HT1080 (cell line): Measurements from ENCODE around the gene NTNG2. TPM values are rescaled to one million over a fixed set of nuclear protein-coding genes. Genes with fewer than 3 reads are reported as not detected.

Source experiments
- DNase-seq: peaks from one replicate; pipeline ENCODE4 v3.0.0-alpha.2; 2015; ENCODE audit warnings: low read depth
- total RNA-seq: library from RNA; depleted of rRNA; stranded (reverse); fragments of >200 nt; shearing (Covaris generic); gene quantifications from 2 replicates; pipeline ENCODE4 v1.2.3, GENCODE V29; 2014; rRNA removed

Gene NTNG2
- total RNA-seq, 1 experiment from 2014 or later, result 2.6 TPM

DNA sequence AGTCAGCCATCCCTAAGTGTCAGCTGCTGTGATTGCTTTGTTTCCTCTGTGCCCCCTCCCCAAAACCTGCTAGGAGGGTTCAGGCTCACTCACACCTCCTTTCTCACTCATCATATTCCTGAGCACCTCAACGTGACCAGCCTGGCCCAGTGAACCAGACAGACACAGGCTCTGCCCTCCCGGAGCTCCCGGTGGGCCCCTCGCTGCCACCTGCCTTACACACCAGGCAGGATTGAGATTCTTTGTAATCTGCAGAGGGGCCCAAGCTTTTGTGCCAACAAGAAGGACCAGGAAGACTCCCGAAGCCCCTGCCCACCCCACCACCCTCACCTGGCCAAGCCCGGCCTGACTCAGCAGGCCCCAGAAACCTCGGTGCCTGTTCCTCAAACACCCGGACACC lies 87.8 kb downstream of the NTNG2 start:
- DNase-seq, result no peak

DNA sequence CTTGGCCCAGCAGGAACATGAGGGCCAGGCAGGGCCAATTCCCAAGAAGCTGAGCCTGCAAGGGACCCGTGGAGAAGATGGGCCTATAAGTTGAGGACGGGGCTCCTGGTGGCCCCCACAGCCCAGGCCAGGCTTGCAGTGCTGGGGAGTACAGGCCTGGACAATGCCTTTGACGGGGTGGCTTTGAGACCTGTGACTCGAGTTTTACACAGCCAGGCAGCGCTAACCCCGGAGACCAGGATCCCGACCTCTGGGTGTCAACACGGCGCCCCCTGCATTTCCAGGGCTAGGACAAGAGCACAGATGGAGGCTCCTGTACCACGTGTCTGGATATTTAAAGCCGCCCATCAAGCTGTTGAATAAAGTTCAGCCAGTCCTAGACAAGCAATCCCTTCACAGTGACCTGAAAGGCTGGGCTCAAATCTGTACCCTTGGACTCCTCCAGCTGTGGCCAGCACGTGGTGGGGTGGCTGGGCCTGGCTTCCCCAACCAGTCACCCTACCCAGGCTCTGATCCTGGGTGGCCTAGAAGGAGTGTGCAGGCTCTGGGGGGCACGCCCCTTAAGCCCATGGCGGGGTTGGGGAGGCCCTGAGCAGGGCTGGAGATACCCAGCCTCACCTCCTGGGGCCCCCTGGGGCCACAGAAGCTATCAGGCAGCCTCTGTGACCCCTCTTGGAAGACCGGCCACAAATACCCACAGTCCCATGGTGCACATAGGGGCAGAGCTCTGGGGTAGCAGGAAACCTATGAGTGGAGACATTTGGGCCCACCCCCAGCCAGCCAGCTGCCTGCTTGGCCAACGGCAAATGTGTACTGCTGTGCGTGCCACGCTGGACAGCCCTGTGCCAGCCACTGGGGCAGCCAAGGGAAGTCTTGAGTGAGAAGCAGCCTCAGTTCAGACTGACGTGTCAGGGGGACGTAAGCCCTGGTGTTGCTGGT lies 88.7 kb downstream of the NTNG2 start:
- no peak for DNase-seq

DNA sequence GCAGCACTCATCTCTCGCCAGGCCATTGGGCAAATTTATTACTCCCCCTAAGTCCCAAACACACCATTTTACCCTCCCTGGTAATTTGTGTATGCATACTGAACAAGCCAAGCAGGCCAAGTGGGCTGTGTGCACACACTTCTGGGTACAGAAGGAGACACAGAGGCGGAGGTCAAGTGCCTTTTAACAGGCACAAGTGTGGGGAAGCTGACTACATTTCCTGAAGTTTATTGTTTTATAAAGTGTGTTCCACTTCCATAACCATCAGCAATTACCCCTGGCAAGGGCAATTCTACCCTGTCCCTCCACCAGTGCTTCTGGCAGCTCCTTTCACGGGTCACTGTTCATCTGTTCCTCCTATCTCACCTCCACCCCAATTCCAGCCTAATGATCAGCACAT lies 99.0 kb downstream of the NTNG2 start:
- no peak for DNase-seq

DNA sequence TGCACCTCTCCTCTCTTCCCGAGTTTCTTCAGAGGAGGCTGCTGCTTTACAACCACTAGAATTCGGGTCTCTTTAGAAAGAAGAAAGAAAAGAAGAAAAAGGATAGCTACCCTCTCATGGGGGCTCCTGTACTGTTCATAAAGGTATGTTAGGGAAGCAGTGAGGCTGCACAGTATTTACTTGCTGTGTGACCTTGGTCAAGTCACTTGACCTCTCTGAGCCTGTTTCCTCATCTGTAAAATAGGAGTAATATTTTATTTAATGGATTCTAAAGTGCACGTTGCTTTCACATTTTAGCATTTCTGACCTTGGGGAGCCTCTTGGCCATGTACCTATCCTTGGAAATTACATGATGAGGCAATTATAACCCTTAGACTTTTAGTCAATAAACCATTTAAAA lies 104.2 kb downstream of the NTNG2 start:
- DNase-seq, result no peak

DNA sequence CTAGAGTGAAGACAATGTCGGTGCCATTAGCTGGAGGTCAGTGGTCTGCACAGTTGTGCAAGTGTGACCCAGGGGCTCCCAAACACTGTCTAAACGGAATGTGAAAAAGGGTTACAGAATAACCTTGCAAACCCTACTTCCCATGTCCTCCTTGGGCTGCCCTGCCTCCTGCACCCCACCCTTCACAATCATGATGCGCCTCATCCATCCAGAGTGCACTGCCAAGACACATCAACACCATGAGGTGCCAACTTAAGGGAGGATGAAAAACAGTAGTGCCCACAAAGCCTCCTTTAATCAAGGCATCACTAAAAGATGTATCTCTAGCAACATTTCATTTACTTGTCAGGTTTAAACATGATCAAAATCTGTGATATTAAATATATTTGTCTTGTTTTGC lies 105.8 kb downstream of the NTNG2 start:
- DNase-seq, result no peak

DNA sequence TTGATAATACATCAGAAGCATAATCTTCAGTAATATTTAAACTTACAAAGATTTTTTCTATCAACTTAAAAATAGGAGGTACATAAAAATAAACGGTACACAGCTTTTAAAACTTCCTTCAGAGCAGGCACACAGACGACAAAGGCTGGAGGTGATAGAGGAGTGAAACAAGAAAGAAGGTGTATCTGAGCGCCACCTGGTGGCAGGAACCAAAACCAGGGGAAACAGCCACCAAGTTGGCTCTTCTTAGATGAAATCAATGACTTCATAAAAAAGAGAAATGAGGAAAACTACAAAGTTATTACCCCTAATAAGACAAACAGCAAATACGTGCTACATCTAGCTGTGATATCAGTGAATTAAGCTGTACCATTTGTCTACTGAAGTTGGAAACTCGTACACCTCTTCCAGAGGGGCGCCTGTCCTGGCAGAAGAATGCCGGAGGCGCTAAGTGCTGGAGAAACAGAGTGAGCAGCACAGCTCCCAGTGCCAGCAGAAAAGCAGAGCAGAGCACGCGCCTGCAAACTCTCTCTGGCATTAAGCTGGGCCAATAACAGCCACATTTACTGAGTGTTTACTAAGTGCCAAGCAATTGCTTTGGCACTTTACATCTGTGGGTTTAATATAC lies 107.0 kb downstream of the NTNG2 start:
- peak; percentile 61 for DNase-seq

DNA sequence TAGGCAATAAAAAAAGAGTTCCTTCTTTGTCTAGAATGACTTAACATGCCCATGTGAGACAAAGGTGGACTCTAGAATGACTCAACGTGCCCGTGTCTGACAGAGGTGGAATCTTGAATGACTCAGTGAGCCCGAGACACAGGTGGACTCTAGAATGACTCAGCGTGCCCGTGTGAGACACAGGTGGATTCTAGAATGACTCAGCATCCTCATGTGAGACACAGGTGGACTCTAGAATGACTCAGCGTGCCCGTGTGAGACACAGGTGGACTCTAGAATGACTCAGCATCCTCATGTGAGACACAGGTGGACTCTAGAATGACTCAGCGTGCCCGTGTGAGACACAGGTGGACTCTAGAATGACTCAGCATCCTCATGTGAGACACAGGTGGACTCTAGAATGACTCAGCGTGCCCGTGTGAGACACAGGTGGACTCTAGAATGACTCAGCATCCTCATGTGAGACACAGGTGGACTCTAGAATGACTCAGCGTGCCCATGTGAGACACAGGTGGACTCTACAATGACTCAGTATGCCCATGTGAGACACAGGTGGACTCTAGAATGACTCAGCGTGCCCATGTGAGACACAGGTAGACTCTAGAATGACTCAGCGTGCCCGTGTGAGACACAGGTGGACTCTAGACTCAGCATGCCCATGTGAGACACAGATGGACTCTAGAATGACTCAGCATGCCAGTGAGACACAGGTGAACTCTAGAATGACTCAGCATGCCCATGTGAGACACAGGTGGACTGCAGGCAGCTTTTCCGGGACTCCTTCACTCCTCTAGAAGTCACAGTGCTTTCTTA lies 108.1 kb downstream of the NTNG2 start:
- peak; percentile 37 for DNase-seq

DNA sequence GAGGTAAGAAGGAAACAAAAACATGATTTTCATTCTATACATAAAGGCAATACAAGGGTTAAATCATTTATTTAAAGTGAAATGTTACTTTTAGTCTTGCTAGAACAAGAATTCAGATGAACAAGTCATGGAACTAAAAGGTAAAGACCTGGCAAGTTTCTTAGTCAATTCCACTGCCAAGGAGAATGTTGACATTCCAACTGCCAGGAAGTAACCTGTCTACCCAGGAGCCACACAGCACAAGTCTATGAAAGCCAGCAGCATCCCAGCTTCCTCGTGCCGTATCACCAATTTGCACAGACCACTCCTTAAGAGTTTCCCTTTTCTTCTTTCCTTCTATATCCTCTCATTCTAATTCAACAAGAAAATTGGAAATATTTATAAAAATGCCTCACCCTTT lies 113.0 kb downstream of the NTNG2 start:
- no peak for DNase-seq

DNA sequence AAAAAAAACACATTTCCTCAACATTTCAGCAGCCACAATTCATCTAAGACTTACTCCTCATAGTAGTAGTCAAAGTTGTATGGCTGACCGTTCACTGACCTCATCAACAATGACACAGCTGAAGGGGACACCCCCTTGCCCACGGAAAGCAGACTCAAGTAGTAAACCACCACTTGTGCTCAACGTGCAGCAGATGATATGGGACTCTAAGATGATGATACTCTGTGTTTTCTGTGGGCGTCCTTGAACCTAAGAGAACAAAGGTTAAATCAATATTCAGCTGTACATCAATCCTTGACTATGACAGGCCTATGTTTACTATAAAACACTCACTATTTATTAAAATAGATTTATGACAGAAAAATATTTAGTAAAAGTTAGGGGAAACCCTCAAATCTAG lies 121.3 kb downstream of the NTNG2 start:
- no peak for DNase-seq

DNA sequence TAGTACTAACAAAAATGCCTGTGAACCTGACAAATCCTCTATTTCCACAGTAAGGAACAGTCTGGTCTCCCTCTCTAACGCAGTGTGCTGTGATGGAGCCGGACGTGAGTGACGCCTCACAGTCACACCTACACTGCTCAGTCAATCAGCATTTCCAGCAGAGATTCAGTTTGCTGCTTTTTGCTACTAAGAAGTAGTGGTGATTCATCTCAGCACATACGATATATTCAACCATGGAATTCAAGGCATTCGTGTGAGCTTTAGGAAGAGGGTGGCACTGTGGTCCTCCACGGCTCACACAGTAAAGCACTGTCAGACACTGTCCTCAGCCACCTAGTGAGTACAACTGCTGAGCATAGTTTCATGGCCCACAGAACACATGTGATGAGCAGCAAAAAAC lies 122.0 kb downstream of the NTNG2 start:
- DNase-seq, result peak; percentile 3

DNA sequence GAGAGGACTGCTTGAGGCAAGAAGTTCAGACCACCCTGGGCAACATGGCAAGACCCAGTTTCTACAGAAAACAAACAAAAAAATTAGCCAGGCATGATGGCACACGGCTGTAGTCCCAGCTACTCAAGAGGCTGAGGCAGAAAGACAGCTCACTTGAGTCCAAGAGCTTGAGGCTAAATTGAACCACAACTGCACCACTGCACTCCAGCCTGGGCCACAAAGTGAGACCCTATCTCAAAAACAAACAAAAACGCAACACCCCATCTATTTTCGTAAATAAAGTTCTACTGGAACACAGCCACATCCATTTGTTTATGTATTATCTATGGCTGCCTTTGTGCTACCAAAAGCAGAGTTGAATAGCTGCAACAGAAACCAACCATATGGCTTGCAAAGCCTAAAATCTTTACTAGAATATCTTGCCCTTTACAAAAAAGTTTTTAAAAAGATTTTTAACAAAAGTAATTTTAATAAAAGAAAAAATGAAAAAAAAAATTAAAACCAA lies 125.5 kb downstream of the NTNG2 start:
- no peak for DNase-seq

DNA sequence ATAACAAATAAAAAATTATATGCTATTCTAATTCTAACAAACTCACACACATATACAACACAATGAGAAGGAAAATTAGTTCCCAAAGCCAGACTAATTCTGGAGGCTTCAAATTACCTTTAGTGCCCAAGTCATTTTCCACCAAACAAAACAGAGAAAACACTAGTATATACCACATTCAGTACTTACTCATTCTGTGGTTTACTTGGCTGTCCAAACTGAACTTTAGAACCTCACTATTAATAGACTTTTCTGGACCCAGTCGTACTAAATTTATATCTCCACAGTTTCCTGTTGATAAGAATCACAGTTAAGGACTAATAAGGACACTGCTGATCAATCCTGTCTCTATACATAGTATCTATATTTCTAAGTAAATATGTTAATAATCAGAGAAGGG lies 126.5 kb downstream of the NTNG2 start:
- DNase-seq, result peak; percentile 10

DNA sequence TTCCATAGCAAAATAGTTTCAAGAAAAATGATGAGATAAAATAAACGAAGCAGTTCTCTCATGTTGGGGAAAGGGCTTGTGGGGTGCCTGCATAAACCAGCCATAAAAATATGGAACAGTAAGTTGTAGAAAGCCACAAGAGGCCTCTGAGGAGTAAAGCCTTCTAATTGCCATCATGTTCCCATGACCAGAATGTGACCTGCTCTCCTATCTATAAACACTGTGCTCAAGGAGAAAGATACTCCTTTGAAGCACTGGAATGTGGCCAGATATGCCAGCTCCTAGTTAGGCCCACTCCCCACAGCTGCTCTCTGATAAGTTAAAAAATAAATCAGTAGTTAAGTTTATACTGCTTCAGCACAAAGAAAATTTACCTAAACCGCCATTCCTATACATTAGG lies 127.1 kb downstream of the NTNG2 start:
- DNase-seq, result no peak

DNA sequence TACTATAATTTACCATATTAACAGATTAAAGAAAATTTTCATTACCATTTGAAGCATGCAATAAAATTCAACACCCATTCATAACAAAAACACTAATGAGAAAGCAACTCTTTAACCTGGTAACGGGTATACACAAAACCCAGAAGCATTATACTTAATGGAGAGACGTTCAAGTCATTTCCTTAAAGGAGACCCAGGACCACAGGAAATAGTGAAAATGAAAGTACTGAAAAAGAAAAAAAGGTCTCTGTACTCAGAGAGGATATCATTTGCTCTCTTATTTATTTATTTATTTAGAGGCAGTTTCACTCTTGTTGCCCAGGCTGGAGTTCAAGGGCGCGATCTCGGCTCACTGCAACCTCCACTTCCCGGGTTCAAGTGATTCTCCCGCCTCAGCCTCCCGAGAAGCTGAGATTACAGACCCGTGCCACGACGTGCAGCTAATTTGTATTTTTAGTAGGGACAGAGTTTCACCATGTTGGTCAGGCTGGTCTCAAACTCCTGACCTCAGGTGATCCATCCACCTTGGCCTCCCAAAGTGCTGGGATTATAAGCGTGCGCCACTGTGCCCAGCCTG lies 131.4 kb downstream of the NTNG2 start:
- no peak for DNase-seq

Other genes starting within 250 kb of the NTNG2 start
- gene MED27, start 82.2 kb upstream of the NTNG2 start, total RNA-seq, result 59.5 and 63.5 TPM in 2 replicates
- 16.1 and 17.9 TPM in 2 replicates for gene SETX, start 192.9 kb downstream of the NTNG2 start, total RNA-seq
- gene TTF1, start 244.8 kb downstream of the NTNG2 start, total RNA-seq, result 18.1 and 20.4 TPM in 2 replicates
- not detected in 2 replicates for gene CFAP77, start 248.2 kb downstream of the NTNG2 start, total RNA-seq